Measurements from ENCODE around the gene TMED8.

- no peak for TF ChIP-seq CTCF (IDR thresholded peaks at IDR 0.05)
- no peak for TF ChIP-seq ATF3 (CRISPR knock-in tag; conservative IDR thresholded peaks at IDR 0.05)
- TF ChIP-seq TEAD4 (CRISPR knock-in tag; IDR thresholded peaks at IDR 0.05), result no peak
Observed at GRCh38 chr14:77338302-77338701, 38.6 kb downstream of the TMED8 start.

Data from WTC11 (cell line).